BLaER1 (cell line): ENCODE results near the gene ITGA5.

ENCODE experiments used
- H3K27ac ChIP-seq: shearing (Covaris generic); formaldehyde crosslinking; 2 replicates; pipeline ENCODE4 v1.8.1; 2022
- H3K27me3 ChIP-seq: shearing (Covaris generic); formaldehyde crosslinking; 2 replicates; pipeline ENCODE4 v1.8.1; 2022
- H3K36me3 ChIP-seq: shearing (Covaris generic); formaldehyde crosslinking; 2 replicates; pipeline ENCODE4 v1.8.1; 2022
- H3K4me1 ChIP-seq: shearing (Covaris generic); formaldehyde crosslinking; 2 replicates; pipeline ENCODE4 v1.8.1; 2022
- H3K4me2 ChIP-seq: shearing (Covaris generic); formaldehyde crosslinking; 2 replicates; pipeline ENCODE4 v1.8.1; 2022
- H3K4me3 ChIP-seq: shearing (Covaris generic); formaldehyde crosslinking; 2 replicates; pipeline ENCODE4 v1.8.1; 2022
- H3K9ac ChIP-seq: shearing (Covaris generic); formaldehyde crosslinking; 2 replicates; pipeline ENCODE4 v1.8.1; 2022
- H3K9me3 ChIP-seq: shearing (Covaris generic); formaldehyde crosslinking; 2 replicates; pipeline ENCODE4 v1.8.1; 2022
- H4K20me1 ChIP-seq: shearing (Covaris generic); formaldehyde crosslinking; 2 replicates; pipeline ENCODE4 v1.8.1; 2022
- Cebpa-rat ChIP-seq: shearing (Covaris generic); IDR thresholded peaks from 2 replicates; pipeline ENCODE4 v1.8.1; 2022

Gene ITGA5

DNA sequence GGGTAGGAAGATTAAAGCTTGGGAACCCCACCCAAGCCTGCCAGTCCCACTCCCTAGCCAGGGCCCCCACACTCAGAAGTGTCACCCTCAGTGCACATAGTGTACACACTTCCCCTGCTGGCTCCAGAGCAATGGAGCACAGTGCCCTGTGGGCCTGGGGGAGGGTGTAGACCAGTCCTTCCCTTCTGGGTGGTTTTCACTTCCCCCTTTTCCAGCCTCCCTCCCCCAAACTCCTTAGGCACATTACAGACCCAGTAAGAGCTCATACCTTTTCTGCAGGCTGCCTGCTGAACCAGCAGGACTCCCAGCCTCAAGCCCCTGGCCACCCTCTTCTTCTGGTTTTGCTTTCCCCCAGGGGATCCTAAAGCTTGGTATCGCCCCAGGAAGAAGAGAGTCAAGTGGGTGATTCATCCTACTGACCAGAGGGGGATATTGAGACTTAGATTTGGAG, 34.5 kb downstream of the ITGA5 start, which contains the start of gene ZNF385A:
Gene ZNF385A (minus strand): TSS at position 143 of the 451 bp plus-strand sequence. CDS start 219 bp downstream, outside the sequence.
- Histone ChIP-seq H3K27ac (peak within 1 kb of the TSS; percentile 77), H3K9me3 (no peaks in the 10 kb centered on the region), H3K27me3 (no peaks in the 10 kb centered on the region), H3K9ac (peak within 1 kb of the TSS; percentile 69), H3K36me3 (peaks cover 34% of the 10 kb centered on the region), H3K4me1 (peaks cover 69% of the 10 kb centered on the region), H3K4me3 (peak within 1 kb of the TSS; percentile 24), H3K4me2 (peak within 1 kb of the TSS; percentile 86), H4K20me1 (no peaks in the 10 kb centered on the region; the same call in 1 of the 2 replicates)
- no peak for TF ChIP-seq Cebpa-rat

DNA sequence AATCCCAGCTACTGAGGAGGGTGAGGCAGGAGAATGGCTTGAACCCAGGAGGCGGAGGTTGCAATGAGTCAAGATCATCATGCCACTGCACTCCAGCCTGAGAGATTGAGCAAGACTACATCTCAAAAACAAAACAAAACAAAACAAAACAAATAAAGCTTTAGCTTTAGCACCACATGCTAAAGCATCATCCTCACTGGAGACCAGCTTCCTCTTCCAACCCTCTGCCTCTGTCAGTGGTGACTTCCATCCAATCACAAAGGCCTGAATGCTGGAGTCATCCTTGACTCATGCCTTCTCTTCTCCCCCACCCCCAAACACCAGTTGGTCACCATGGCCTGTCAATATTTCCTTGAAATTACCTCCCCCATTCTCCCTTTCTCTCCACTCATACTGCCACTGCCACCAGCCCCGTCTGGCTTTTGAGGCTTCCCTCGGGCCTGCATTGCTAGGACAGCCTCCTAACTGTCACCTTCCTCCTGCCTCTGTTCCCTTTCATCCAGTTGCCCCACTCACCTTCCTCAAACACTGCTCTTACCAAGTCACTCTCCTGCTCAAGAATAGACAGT, 35.9 kb downstream of the ITGA5 start:
- Histone ChIP-seq H3K4me3 (no peak overlapping the region), H3K36me3 (peaks cover 35% of the 10 kb centered on the region), H4K20me1 (peaks cover 12% of the 10 kb centered on the region), H3K9me3 (no peaks in the 10 kb centered on the region), H3K27ac (no peak overlapping the region), H3K27me3 (peaks cover 10% of the 10 kb centered on the region; the same call in 1 of the 2 replicates), H3K4me1 (peaks cover 68% of the 10 kb centered on the region), H3K4me2 (peak overlapping the region; percentile 86; the same call in 1 of the 2 replicates), H3K9ac (no peak overlapping the region)
- no peak for TF ChIP-seq Cebpa-rat

DNA sequence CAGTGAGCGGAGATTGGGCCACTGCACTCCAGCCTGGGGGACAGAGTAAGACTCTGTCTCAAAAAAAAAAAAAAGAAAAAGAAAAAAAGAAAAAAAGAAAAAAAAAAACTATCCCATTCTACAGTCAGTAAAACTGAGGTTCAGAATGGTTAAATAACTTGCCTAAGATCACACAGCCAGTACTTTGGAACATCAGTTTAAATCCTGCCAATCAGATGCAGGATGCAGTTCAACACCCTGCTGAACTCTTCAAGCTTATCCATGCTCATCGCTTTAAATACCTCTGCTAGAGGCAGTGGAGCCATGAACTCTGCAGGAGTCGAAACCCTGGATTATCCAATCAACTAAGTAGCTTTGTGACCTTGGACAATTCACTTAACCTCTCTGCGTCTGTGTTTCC, 37.9 kb downstream of the ITGA5 start:
- TF ChIP-seq Cebpa-rat: no peak
- peaks cover 54% of the 10 kb centered on the region for H3K36me3 ChIP-seq

DNA sequence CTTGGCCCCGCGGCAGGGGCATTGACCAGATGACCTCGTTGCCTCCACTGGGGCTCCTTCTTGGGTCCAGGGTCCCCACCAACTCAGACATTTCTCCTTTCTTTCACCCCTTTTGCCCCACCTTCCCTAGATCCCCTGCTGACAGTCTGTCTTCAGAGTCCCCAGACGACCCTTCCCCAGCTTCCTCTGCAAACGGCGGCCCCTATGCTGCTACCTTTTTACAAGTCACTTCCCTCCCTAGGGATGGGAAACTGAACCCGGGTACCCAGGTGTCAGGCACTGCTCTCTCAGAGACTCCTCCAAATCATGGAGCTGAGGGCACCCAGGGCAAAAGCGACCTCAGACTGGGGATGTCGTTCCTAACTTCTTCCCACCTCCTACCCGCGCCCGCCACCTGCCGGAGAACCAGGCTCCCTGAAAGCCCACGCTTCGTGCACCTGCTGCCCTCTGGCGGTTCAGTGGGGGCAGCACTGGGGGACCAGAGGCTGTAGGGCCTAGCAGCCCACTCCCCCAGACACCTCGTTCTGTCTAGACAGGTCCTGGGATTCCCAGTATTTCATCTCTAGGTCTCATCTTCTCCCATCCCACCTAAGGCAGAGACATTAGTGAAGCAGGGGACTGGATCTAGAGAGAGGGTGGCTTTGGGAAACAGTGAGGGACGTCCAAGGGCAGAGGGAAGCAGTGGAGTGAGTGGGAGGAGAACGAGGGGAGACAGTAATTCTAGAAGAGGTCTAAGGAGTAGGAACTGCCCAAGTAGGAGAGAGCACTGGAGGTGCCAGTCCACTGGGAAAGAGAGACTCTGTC, 39.5 kb downstream of the ITGA5 start:
- H3K4me2 ChIP-seq: peak overlapping the region; percentile 93
- peaks cover 60% of the 10 kb centered on the region for H3K4me1 ChIP-seq
- peaks cover 57% of the 10 kb centered on the region for H3K36me3 ChIP-seq
- no peaks in the 10 kb centered on the region for H3K9me3 ChIP-seq
- peaks cover 11% of the 10 kb centered on the region; the same call in 1 of the 2 replicates for H3K27me3 ChIP-seq
- H3K9ac ChIP-seq: peak overlapping the region; percentile 67
- H4K20me1 ChIP-seq: peaks cover 39% of the 10 kb centered on the region
- peak overlapping the region; percentile 62 for H3K4me3 ChIP-seq
- no peak overlapping the region for H3K27ac ChIP-seq
- no peak for TF ChIP-seq Cebpa-rat

More for the DNA sequence above, 37.9 kb downstream of the ITGA5 start:
- Histone ChIP-seq H3K9ac (no peak overlapping the region), H3K4me3 (no peak overlapping the region), H3K9me3 (no peaks in the 10 kb centered on the region), H3K27me3 (peaks cover 11% of the 10 kb centered on the region; the same call in 1 of the 2 replicates), H3K4me2 (no peak overlapping the region), H4K20me1 (peaks cover 23% of the 10 kb centered on the region), H3K27ac (no peak overlapping the region), H3K4me1 (peaks cover 60% of the 10 kb centered on the region)

DNA sequence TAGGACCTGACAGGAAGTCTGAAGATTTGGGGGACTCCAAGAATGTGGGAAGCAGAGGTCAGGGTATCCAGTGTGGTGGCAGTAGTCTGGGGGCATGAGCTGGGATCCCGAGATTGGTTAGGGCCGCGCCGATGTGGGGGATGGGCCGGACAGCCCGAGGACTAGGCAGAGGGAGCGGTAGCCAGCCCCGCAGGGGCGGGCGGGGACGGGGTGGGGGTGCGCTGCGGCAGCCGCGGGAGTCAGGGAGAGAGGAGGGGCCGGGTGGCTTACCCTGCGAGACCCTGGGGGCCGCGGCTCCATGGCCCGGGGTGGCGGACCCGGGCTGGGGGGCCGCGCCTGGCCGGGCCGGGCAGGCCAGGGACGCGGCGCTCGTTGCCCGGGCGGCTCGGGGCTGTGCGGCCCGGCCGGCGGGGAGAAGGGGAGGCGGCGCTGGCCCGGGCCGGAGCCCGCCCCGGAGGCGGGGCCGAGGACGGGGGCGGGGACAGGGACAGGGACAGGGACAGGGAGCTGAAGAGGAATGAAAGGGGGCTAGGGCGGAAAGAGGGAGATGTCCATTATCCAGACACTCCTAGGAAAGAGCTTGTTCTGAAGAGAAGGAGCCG, 40.2 kb downstream of the ITGA5 start:
- Histone ChIP-seq H3K4me2 (peak overlapping the region; percentile 93), H4K20me1 (peaks cover 46% of the 10 kb centered on the region), H3K9me3 (no peaks in the 10 kb centered on the region), H3K36me3 (peaks cover 56% of the 10 kb centered on the region), H3K4me3 (peak overlapping the region; percentile 62), H3K4me1 (peaks cover 60% of the 10 kb centered on the region), H3K27me3 (peaks cover 11% of the 10 kb centered on the region; the same call in 1 of the 2 replicates), H3K27ac (no peak overlapping the region), H3K9ac (peak overlapping the region; percentile 67)
- no peak for TF ChIP-seq Cebpa-rat

DNA sequence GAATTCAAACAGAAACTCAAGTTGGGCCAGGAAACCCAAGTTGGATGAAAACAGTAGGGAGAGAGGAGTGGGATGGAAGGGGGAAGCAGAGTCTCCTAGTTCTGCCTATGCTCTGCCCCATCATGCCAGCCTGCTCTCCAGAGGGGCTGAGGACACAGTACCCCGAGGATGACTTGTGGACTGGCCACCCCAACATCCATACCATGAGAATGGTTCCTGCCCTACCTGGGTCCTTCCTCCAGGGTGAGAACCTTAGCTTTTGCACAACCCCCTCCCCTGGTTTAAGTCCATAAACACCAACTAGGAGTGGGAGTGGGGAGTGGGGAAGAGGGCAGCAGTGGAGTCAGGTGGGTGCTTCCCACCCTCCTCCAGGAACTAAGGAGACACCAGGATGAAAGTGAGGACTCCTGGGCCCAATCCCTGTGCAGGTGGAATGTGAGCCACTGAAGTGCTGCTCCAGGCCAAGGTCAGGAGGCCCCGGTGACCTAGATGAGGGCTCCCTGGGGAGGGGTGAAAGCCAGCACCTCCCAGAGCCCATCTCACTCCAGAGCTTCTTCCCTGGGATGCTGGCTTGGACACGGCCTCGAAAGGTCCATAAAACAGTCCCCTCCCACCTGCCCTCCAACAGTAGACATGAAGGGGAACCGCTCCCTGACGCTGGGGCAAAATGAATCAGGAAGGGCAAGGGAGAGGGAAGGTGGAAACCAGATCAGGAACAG, 41.1 kb downstream of the ITGA5 start:
- peaks cover 48% of the 10 kb centered on the region for H4K20me1 ChIP-seq
- peaks cover 60% of the 10 kb centered on the region for H3K4me1 ChIP-seq
- peaks cover 57% of the 10 kb centered on the region for H3K36me3 ChIP-seq
- H3K4me2 ChIP-seq: peak overlapping the region; percentile 93
- H3K27ac ChIP-seq: no peak overlapping the region
- H3K9me3 ChIP-seq: no peaks in the 10 kb centered on the region
- H3K9ac ChIP-seq: no peak overlapping the region
- H3K4me3 ChIP-seq: no peak overlapping the region
- no peak for TF ChIP-seq Cebpa-rat
- peaks cover 11% of the 10 kb centered on the region; the same call in 1 of the 2 replicates for H3K27me3 ChIP-seq

DNA sequence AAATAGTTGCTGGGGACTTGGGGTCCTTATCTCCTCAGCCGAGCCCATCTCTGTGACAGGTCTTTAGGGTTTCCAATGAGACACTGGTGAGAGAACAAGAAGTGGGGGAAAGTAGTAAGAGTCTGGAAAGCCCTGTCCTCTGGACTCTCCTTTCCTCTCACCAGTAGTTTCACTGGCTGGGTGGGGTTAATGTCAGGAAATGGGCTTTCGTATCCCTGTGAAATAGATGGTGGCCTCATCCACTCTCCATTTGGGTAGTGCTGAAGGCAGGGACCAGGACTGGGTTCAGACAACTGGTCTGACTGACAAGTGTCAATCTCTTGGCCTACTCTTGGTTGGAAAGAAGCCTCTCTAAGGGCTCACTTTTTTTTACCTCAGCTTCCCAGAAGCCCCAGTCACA, 42.1 kb downstream of the ITGA5 start:
- no peak for TF ChIP-seq Cebpa-rat

DNA sequence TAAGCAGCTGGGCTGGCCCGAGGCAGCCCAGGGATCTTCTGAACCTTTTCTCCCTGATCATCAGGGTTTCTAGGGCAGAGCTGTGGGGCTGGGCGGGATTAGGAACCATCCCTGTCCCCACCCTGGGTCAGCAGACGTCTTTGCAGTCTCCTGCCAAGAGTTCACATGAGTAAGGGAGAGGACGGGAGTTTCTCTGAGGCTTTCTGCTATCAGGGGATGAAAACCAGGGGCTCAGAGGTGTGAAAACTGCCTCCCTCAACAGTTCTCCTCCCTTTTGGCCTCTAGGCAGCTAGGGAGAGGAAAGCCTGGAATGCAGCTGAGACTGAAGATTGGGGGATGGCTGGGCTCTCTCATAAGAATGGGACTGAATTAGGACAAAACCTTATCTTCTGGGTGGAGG, 42.5 kb downstream of the ITGA5 start:
- TF ChIP-seq Cebpa-rat: no peak
- Histone ChIP-seq H3K27ac (no peak overlapping the region), H4K20me1 (peaks cover 48% of the 10 kb centered on the region), H3K4me3 (no peak overlapping the region), H3K36me3 (peaks cover 51% of the 10 kb centered on the region), H3K9ac (no peak overlapping the region), H3K9me3 (no peaks in the 10 kb centered on the region), H3K4me2 (peak overlapping the region; percentile 87), H3K4me1 (peaks cover 71% of the 10 kb centered on the region), H3K27me3 (peaks cover 11% of the 10 kb centered on the region; the same call in 1 of the 2 replicates)

More for the DNA sequence above, 42.1 kb downstream of the ITGA5 start:
- Histone ChIP-seq H3K4me2 (peak overlapping the region; percentile 87), H3K27me3 (peaks cover 11% of the 10 kb centered on the region; the same call in 1 of the 2 replicates), H3K4me3 (no peak overlapping the region), H4K20me1 (peaks cover 48% of the 10 kb centered on the region), H3K36me3 (peaks cover 49% of the 10 kb centered on the region), H3K9ac (no peak overlapping the region), H3K27ac (no peak overlapping the region), H3K4me1 (peaks cover 67% of the 10 kb centered on the region), H3K9me3 (no peaks in the 10 kb centered on the region)

DNA sequence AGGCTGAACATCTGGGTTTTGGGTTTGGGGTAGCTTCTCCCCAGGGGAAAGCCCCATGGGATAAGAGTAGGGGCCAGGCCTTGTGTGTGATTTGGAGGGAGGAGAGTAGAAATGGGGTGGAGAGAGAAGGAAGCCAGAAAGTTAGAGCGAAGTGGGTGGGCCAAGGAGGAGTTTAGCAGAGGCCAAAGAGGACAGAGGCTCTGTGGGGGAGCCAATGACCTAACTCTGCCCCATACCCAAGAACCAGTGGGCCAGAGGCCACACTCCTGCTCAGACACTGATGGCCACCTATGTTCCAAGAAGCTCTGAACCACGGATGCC, 43.8 kb downstream of the ITGA5 start:
- Histone ChIP-seq H4K20me1 (peaks cover 48% of the 10 kb centered on the region), H3K27ac (peak overlapping the region; percentile 7), H3K4me3 (no peak overlapping the region), H3K4me2 (peak overlapping the region; percentile 87), H3K36me3 (peaks cover 51% of the 10 kb centered on the region), H3K4me1 (peaks cover 82% of the 10 kb centered on the region), H3K27me3 (peaks cover 11% of the 10 kb centered on the region; the same call in 1 of the 2 replicates), H3K9ac (peak overlapping the region; percentile 60; the same call in 1 of the 2 replicates), H3K9me3 (no peaks in the 10 kb centered on the region)
- no peak for TF ChIP-seq Cebpa-rat
